RWPE2 (cell line): Measurements from ENCODE around the gene PLA2G7.

Source experiments
- ATAC-seq: fragments of 200-7000 bp; cut with Tn5 transposase; 3 replicates; pipeline ENCODE4 v1.9.1; 2021; ENCODE audit warnings: low read depth
- DNase-seq: peaks from one replicate; pipeline ENCODE4 v3.0.0-alpha.2; 2020; ENCODE audit warnings: low spot score
- H3K27ac ChIP-seq: fragments of 450-650 bp; 2 replicates; pipeline ENCODE4 v1.5.1; 2017; ENCODE audit warnings: mild to moderate bottlenecking; ENCODE audit not compliant: poor library complexity, severe bottlenecking
- H3K27me3 ChIP-seq: fragments of 250-450 bp; sonication (Bioruptor Pico); 2 replicates; pipeline ENCODE4 v1.5.1; 2021; ENCODE audit warnings: mild to moderate bottlenecking, moderate library complexity; ENCODE audit not compliant: insufficient read depth, poor library complexity, severe bottlenecking
- H3K36me3 ChIP-seq: fragments of 250-450 bp; sonication (Bioruptor Pico); 2 replicates; pipeline ENCODE4 v1.5.1; 2020; ENCODE audit warnings: low read depth, mild to moderate bottlenecking, moderate library complexity
- H3K4me1 ChIP-seq: fragments of 250-450 bp; sonication (Bioruptor Pico); 2 replicates; pipeline ENCODE4 v1.5.1; 2021; ENCODE audit warnings: mild to moderate bottlenecking, moderate library complexity; ENCODE audit not compliant: insufficient read depth, poor library complexity, severe bottlenecking
- H3K4me3 ChIP-seq: fragments of 250-450 bp; sonication (Bioruptor Pico); 2 replicates; pipeline ENCODE4 v1.5.1; 2021; ENCODE audit warnings: mild to moderate bottlenecking, moderate library complexity; ENCODE audit not compliant: severe bottlenecking
- H3K9me3 ChIP-seq: fragments of 250-450 bp; sonication (Bioruptor Pico); 2 replicates; pipeline ENCODE4 v1.5.1; 2021; ENCODE audit warnings: mild to moderate bottlenecking, moderate library complexity; ENCODE audit not compliant: severe bottlenecking
- TF ChIP-seq, protein P1 (sequence below): fragments of 450-650 bp; IDR thresholded peaks from one replicate; pipeline ENCODE4 v1.5.1; 2017; ENCODE audit warnings: mild to moderate bottlenecking, moderate library complexity; ENCODE audit not compliant: poor library complexity, severe bottlenecking

Gene PLA2G7

DNA sequence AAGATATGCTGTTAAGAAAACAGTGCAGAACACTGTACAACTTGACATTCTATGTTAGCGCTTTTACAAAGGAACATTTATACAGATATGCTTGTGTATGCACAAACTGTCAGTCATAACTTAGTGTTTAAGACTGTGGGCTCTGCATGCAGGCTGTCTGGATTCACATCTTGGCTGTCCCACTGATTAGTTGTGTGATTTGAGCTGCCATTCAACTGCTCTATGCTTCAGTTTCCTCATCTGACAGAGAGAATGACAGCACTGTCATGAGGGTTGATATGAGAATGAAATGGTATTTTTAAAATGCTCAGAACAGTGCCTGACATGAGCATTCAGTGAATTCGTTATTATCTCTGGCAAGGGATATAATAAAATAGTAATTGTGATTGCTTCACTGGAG lies 73.7 kb downstream of the PLA2G7 start:
- Histone ChIP-seq H3K4me1 (no peaks in the 10 kb centered on the region), H3K27me3 (no peaks in the 10 kb centered on the region), H3K4me3 (no peak overlapping the region), H3K9me3 (no peaks in the 10 kb centered on the region), H3K36me3 (no peaks in the 10 kb centered on the region), H3K27ac (no peak overlapping the region)
- ATAC-seq (no peak), DNase-seq (no peak)
- TF ChIP-seq, protein P1, sequence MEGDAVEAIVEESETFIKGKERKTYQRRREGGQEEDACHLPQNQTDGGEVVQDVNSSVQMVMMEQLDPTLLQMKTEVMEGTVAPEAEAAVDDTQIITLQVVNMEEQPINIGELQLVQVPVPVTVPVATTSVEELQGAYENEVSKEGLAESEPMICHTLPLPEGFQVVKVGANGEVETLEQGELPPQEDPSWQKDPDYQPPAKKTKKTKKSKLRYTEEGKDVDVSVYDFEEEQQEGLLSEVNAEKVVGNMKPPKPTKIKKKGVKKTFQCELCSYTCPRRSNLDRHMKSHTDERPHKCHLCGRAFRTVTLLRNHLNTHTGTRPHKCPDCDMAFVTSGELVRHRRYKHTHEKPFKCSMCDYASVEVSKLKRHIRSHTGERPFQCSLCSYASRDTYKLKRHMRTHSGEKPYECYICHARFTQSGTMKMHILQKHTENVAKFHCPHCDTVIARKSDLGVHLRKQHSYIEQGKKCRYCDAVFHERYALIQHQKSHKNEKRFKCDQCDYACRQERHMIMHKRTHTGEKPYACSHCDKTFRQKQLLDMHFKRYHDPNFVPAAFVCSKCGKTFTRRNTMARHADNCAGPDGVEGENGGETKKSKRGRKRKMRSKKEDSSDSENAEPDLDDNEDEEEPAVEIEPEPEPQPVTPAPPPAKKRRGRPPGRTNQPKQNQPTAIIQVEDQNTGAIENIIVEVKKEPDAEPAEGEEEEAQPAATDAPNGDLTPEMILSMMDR: no peak

GRCh38 chr6:46657642-46658041 lies 77.5 kb downstream of the PLA2G7 start:
- ATAC-seq: no peak
- Histone ChIP-seq H3K9me3 (no peaks in the 10 kb centered on the region), H3K4me1 (peaks cover 3% of the 10 kb centered on the region), H3K4me3 (no peak overlapping the region), H3K27ac (no peak overlapping the region), H3K27me3 (no peaks in the 10 kb centered on the region), H3K36me3 (no peaks in the 10 kb centered on the region)
- no peak for DNase-seq
- TF ChIP-seq, protein P1: no peak

GRCh38 chr6:46655803-46656202 lies 79.4 kb downstream of the PLA2G7 start:
- H3K4me3 ChIP-seq: no peak overlapping the region
- DNase-seq: no peak

More at GRCh38 chr6:46655803-46656202, 79.4 kb downstream of the PLA2G7 start:
- Histone ChIP-seq H3K4me1 (peaks cover 11% of the 10 kb centered on the region), H3K9me3 (no peaks in the 10 kb centered on the region), H3K27me3 (no peaks in the 10 kb centered on the region), H3K36me3 (no peaks in the 10 kb centered on the region), H3K27ac (no peak overlapping the region)
- no peak for ATAC-seq
- TF ChIP-seq, protein P1: peak; percentile 8
